ENCODE data around the gene DLG2.

- TF ChIP-seq TCF12 (IDR thresholded peaks at IDR 0.05; ENCODE audit: low read depth) (no peak), YY1 (IDR thresholded peaks at IDR 0.05; ENCODE audit: low read depth) (no peak), EP300 (IDR thresholded peaks at IDR 0.05; ENCODE audit: borderline replicate concordance) (no peak), REST (IDR thresholded peaks at IDR 0.05; ENCODE audit: low read depth) (no peak), EGR1 (IDR thresholded peaks at IDR 0.05) (no peak), TEAD4 (IDR thresholded peaks at IDR 0.05) (no peak), CREB1 (IDR thresholded peaks at IDR 0.05; ENCODE audit: low read depth) (no peak)
Measured at GRCh38 chr11:84518631-84519183, 1108.4 kb downstream of the DLG2 start.
